Mesothelial cell of epicardium (in vitro differentiated cells): Measurements from ENCODE around the gene WNT9A. TPM values are rescaled to one million over a fixed set of nuclear protein-coding genes. Genes with fewer than 3 reads are reported as not detected.

Experiments used
- DNase-seq, 2 experiments: peaks; one replicate each; pipeline ENCODE4 v3.0.0; 2021; ENCODE audit warnings: low spot score in 2 of 2; ENCODE audit not compliant: unreplicated experiment in 2 of 2
- H3K27ac Mint-ChIP-seq: 2 replicates; pipeline ENCODE4 v1.8.0; 2021; ENCODE audit warnings: mixed read lengths
- H3K27me3 Mint-ChIP-seq: 2 replicates; pipeline ENCODE4 v1.8.0; 2021; ENCODE audit warnings: low read depth, mixed read lengths
- H3K36me3 Mint-ChIP-seq: 2 replicates; pipeline ENCODE4 v1.8.0; 2021; ENCODE audit warnings: mixed read lengths
- H3K4me1 Mint-ChIP-seq: 2 replicates; pipeline ENCODE4 v1.8.0; 2021; ENCODE audit warnings: mixed read lengths
- H3K4me3 Mint-ChIP-seq: 2 replicates; pipeline ENCODE4 v1.8.0; 2021; ENCODE audit warnings: mild to moderate bottlenecking, moderate library complexity, mixed read lengths
- H3K9me3 Mint-ChIP-seq: 2 replicates; pipeline ENCODE4 v1.8.0; 2021; ENCODE audit warnings: mixed read lengths
- CTCF ChIP-seq: fragments of 200-600 bp; sonication (generic); IDR thresholded peaks from one replicate; pipeline ENCODE4 v1.5.0; 2021; ENCODE audit warnings: antibody characterized with exemption; ENCODE audit not compliant: unreplicated experiment
- total RNA-seq: library from RNA; stranded (reverse); gene quantifications from 3 replicates; pipeline ENCODE4 v1.2.1, GENCODE V29; 2021

The WNT9A gene
- total RNA-seq, 1 donor from 2014 or later: 3.9 TPM

GRCh38 chr1:227885648-227886502 is 61.9 kb downstream of the WNT9A start:
- TF ChIP-seq CTCF: no peak
- Mint-ChIP-seq H3K27me3 (peaks cover 4% of the 10 kb centered on the region), H3K36me3 (no peaks in the 10 kb centered on the region), H3K9me3 (no peaks in the 10 kb centered on the region), H3K27ac (peak overlapping the region; percentile 81), H3K4me3 (peak overlapping the region; percentile 13), H3K4me1 (peaks cover 15% of the 10 kb centered on the region)
- DNase-seq: peak; percentile 15 to 37

GRCh38 chr1:227885135-227885647 is 62.5 kb downstream of the WNT9A start:
- peaks cover 15% of the 10 kb centered on the region for H3K4me1 Mint-ChIP-seq
- peak overlapping the region; percentile 63 for H3K27ac Mint-ChIP-seq
- H3K27me3 Mint-ChIP-seq: peaks cover 7% of the 10 kb centered on the region
- H3K4me3 Mint-ChIP-seq: peak overlapping the region; percentile 13
- no peaks in the 10 kb centered on the region for H3K36me3 Mint-ChIP-seq
- no peaks in the 10 kb centered on the region for H3K9me3 Mint-ChIP-seq
- DNase-seq: peak in 1 of 2 experiments; percentile 15
- TF ChIP-seq CTCF: no peak

GRCh38 chr1:227884370-227885134 is 63.2 kb downstream of the WNT9A start:
- no peak for TF ChIP-seq CTCF
- H3K27ac Mint-ChIP-seq: no peak overlapping the region

GRCh38 chr1:227883641-227884301 is 64.0 kb downstream of the WNT9A start:
- no peak for TF ChIP-seq CTCF
- no peak overlapping the region for H3K4me3 Mint-ChIP-seq
- H3K9me3 Mint-ChIP-seq: no peaks in the 10 kb centered on the region
- H3K4me1 Mint-ChIP-seq: peaks cover 15% of the 10 kb centered on the region
- no peak overlapping the region for H3K27ac Mint-ChIP-seq
- DNase-seq: no peak
- H3K27me3 Mint-ChIP-seq: peaks cover 20% of the 10 kb centered on the region
- no peaks in the 10 kb centered on the region for H3K36me3 Mint-ChIP-seq

More at GRCh38 chr1:227884370-227885134, 63.2 kb downstream of the WNT9A start:
- Mint-ChIP-seq H3K4me3 (no peak overlapping the region), H3K36me3 (no peaks in the 10 kb centered on the region), H3K9me3 (no peaks in the 10 kb centered on the region), H3K27me3 (peaks cover 12% of the 10 kb centered on the region), H3K4me1 (peaks cover 15% of the 10 kb centered on the region)
- peak in 1 of 2 experiments; percentile 14 for DNase-seq

GRCh38 chr1:227883073-227883520 is 64.6 kb downstream of the WNT9A start:
- Mint-ChIP-seq H3K4me3 (no peak overlapping the region), H3K4me1 (peaks cover 15% of the 10 kb centered on the region), H3K27ac (no peak overlapping the region), H3K36me3 (no peaks in the 10 kb centered on the region), H3K9me3 (no peaks in the 10 kb centered on the region), H3K27me3 (peaks cover 25% of the 10 kb centered on the region)
- DNase-seq: no peak
- no peak for TF ChIP-seq CTCF
